ENCODE results near the gene CPT1C. TPM values are rescaled to one million over a fixed set of nuclear protein-coding genes. Genes with fewer than 3 reads are reported as not detected.

The CPT1C gene
- total and polyA plus RNA-seq, 2 experiments from 2014 or later: 6.2 to 6.8 TPM

GRCh38 chr19:49687566-49688316 is 3.2 kb upstream of the CPT1C start:
- H3K27me3 ChIP-seq: peaks cover 5% of the 10 kb centered on the region
- WGBS (ENCODE audit: low lambda C conversion rate, missing lambda C conversion rate): 74% methylated on average over 21 of the region's 26 CpGs
- H4K20me1 ChIP-seq (ENCODE audit: insufficient read depth, poor library complexity, severe bottlenecking): no peaks in the 10 kb centered on the region
- no peak overlapping the region for H3K4me3 ChIP-seq
- no peak for TF ChIP-seq CTCF (IDR thresholded peaks at IDR 0.05; ENCODE audit: poor library complexity)
- TF ChIP-seq EZH2phosphoT487 (IDR thresholded peaks at IDR 0.05; ENCODE audit: low read depth, severe bottlenecking, unreplicated experiment): no peak
- H2AFZ ChIP-seq: no peak overlapping the region
- no peak for DNase-seq (ENCODE audit: low spot score)
- peaks cover 6% of the 10 kb centered on the region for H3K79me2 ChIP-seq
- no peak overlapping the region for H3K27ac ChIP-seq
- H3K4me1 ChIP-seq (ENCODE audit: insufficient read depth): peaks cover 17% of the 10 kb centered on the region
- H3K4me2 ChIP-seq: no peak overlapping the region
- H3K9me3 ChIP-seq (ENCODE audit: low read depth): no peaks in the 10 kb centered on the region
- no peaks in the 10 kb centered on the region for H3K9me2 ChIP-seq (replicated peaks; ENCODE audit: insufficient read depth)
- H3K36me3 ChIP-seq (replicated peaks; ENCODE audit: insufficient read depth, low read depth): peaks cover 3% of the 10 kb centered on the region

GRCh38 chr19:49688531-49689132 is 2.3 kb upstream of the CPT1C start:
- TF ChIP-seq EZH2phosphoT487 (IDR thresholded peaks at IDR 0.05; ENCODE audit: low read depth, severe bottlenecking, unreplicated experiment) (no peak), CTCF (IDR thresholded peaks at IDR 0.05; ENCODE audit: poor library complexity) (no peak)
- no peak for DNase-seq (ENCODE audit: low spot score)

GRCh38 chr19:49689133-49690078 is 1.5 kb upstream of the CPT1C start, which contains the start of gene ADM5:
Gene ADM5 (plus strand): TSS chr19:49689594. CDS start chr19:49689838, 244 bp downstream.
- peak; percentile 72 for DNase-seq (ENCODE audit: low spot score)
- H3K4me3 ChIP-seq: peak within 1 kb of the TSS; percentile 63
- 62% methylated on average over 53 of the region's 54 CpGs for WGBS (ENCODE audit: low lambda C conversion rate, missing lambda C conversion rate)
- no peaks in the 10 kb centered on the region for H3K9me2 ChIP-seq (replicated peaks; ENCODE audit: insufficient read depth)
- H3K9me3 ChIP-seq (ENCODE audit: low read depth): no peaks in the 10 kb centered on the region
- peak within 1 kb of the TSS; percentile 97 for H3K4me2 ChIP-seq
- H4K20me1 ChIP-seq (ENCODE audit: insufficient read depth, poor library complexity, severe bottlenecking): no peaks in the 10 kb centered on the region
- H3K27me3 ChIP-seq: peaks cover 5% of the 10 kb centered on the region
- H3K4me1 ChIP-seq (ENCODE audit: insufficient read depth): peaks cover 17% of the 10 kb centered on the region
- H3K36me3 ChIP-seq (replicated peaks; ENCODE audit: insufficient read depth, low read depth): peaks cover 3% of the 10 kb centered on the region
- peak; percentile 59 for TF ChIP-seq CTCF (IDR thresholded peaks at IDR 0.05; ENCODE audit: poor library complexity)
- no peak for TF ChIP-seq EZH2phosphoT487 (IDR thresholded peaks at IDR 0.05; ENCODE audit: low read depth, severe bottlenecking, unreplicated experiment)
- TF ChIP-seq EZH2 (IDR thresholded peaks at IDR 0.05; ENCODE audit: borderline replicate concordance): no peak
- peak within 1 kb of the TSS; percentile 61 for H3K27ac ChIP-seq
- H2AFZ ChIP-seq: peak within 1 kb of the TSS; percentile 90
- H3K79me2 ChIP-seq: no peaks in the 10 kb centered on the region

More at GRCh38 chr19:49688531-49689132, 2.3 kb upstream of the CPT1C start:
- WGBS (ENCODE audit: low lambda C conversion rate, missing lambda C conversion rate): 90% methylated on average over 12 of the region's 12 CpGs
- Histone ChIP-seq H3K27ac (no peak overlapping the region), H3K27me3 (peaks cover 5% of the 10 kb centered on the region), H3K4me1 (ENCODE audit: insufficient read depth) (peaks cover 17% of the 10 kb centered on the region), H2AFZ (no peak overlapping the region), H3K9me2 (replicated peaks; ENCODE audit: insufficient read depth) (no peaks in the 10 kb centered on the region), H3K9me3 (ENCODE audit: low read depth) (no peaks in the 10 kb centered on the region), H4K20me1 (ENCODE audit: insufficient read depth, poor library complexity, severe bottlenecking) (no peaks in the 10 kb centered on the region), H3K36me3 (replicated peaks; ENCODE audit: insufficient read depth, low read depth) (peaks cover 3% of the 10 kb centered on the region), H3K4me2 (no peak overlapping the region), H3K79me2 (no peaks in the 10 kb centered on the region), H3K4me3 (no peak overlapping the region)

Measured in hepatocyte (in vitro differentiated cells).